ENCODE measurements around the gene TNFAIP1.

The TNFAIP1 gene

GRCh38 chr17:28333083-28333746 lies 2.3 kb upstream of the TNFAIP1 start:
- no peaks in the 10 kb centered on the region for H3K9me3 ChIP-seq (ENCODE audit: insufficient read depth, low read length, severe bottlenecking)
- H4K20me1 ChIP-seq (ENCODE audit: insufficient read depth, low read length): peaks cover 5% of the 10 kb centered on the region
- DNase-seq: no peak
- H2AFZ ChIP-seq (ENCODE audit: low read depth, low read length): no peak overlapping the region
- H3K4me3 ChIP-seq (ENCODE audit: low read depth in 1 of 2, low read length in 2 of 2): no peak overlapping the region
- peaks cover 26% of the 10 kb centered on the region for H3K36me3 ChIP-seq (ENCODE audit: insufficient read depth, low read length)
- H3K4me2 ChIP-seq (ENCODE audit: insufficient read depth, low read length): no peak overlapping the region
- H3K27me3 ChIP-seq (ENCODE audit: insufficient read depth, low read length, poor library complexity): no peaks in the 10 kb centered on the region
- ATAC-seq (ENCODE audit: insufficient read depth, low read depth): no peak
- no peak overlapping the region for H3K27ac ChIP-seq (ENCODE audit: low read length)
- peaks cover 45% of the 10 kb centered on the region for H3K4me1 ChIP-seq (ENCODE audit: insufficient read depth, low read length)
- TF ChIP-seq EZH2 (IDR thresholded peaks at IDR 0.05; ENCODE audit: borderline replicate concordance, low read depth, low read length, severe bottlenecking): no peak
- TF ChIP-seq CTCF (IDR thresholded peaks at IDR 0.05; ENCODE audit: borderline replicate concordance, extremely low read depth, low read length, poor library complexity, severe bottlenecking): no peak
- peaks cover 50% of the 10 kb centered on the region for H3K79me2 ChIP-seq (ENCODE audit: insufficient read depth, low read length)
- H3K9ac ChIP-seq (ENCODE audit: low read depth, low read length): no peak overlapping the region

GRCh38 chr17:28334171-28334570 lies 1.4 kb upstream of the TNFAIP1 start:
- no peak for ATAC-seq (ENCODE audit: insufficient read depth, low read depth)
- H3K4me3 ChIP-seq (ENCODE audit: low read depth in 1 of 2, low read length in 2 of 2): peak overlapping the region; percentile 80 to 91
- peak overlapping the region; percentile 66 for H3K9ac ChIP-seq (ENCODE audit: low read depth, low read length)
- H3K9me3 ChIP-seq (ENCODE audit: insufficient read depth, low read length, severe bottlenecking): no peaks in the 10 kb centered on the region
- H3K4me1 ChIP-seq (ENCODE audit: insufficient read depth, low read length): peaks cover 45% of the 10 kb centered on the region
- peaks cover 18% of the 10 kb centered on the region for H3K36me3 ChIP-seq (ENCODE audit: insufficient read depth, low read length)
- TF ChIP-seq EZH2 (IDR thresholded peaks at IDR 0.05; ENCODE audit: borderline replicate concordance, low read depth, low read length, severe bottlenecking) (no peak), CTCF (IDR thresholded peaks at IDR 0.05; ENCODE audit: borderline replicate concordance, extremely low read depth, low read length, poor library complexity, severe bottlenecking) (no peak)
- H3K27ac ChIP-seq (ENCODE audit: low read length): peak overlapping the region; percentile 54; the same call in 1 of the 2 replicates
- H3K27me3 ChIP-seq (ENCODE audit: insufficient read depth, low read length, poor library complexity): no peaks in the 10 kb centered on the region
- H4K20me1 ChIP-seq (ENCODE audit: insufficient read depth, low read length): peaks cover 3% of the 10 kb centered on the region
- H2AFZ ChIP-seq (ENCODE audit: low read depth, low read length): no peak overlapping the region
- H3K79me2 ChIP-seq (ENCODE audit: insufficient read depth, low read length): peaks cover 57% of the 10 kb centered on the region
- no peak for DNase-seq
- peak overlapping the region; percentile 95 for H3K4me2 ChIP-seq (ENCODE audit: insufficient read depth, low read length)

- peaks cover 61% of the 10 kb centered on the region for H3K79me2 ChIP-seq (ENCODE audit: insufficient read depth, low read length)
- H4K20me1 ChIP-seq (ENCODE audit: insufficient read depth, low read length): no peaks in the 10 kb centered on the region; the same call in none of the 2 replicates
- peak overlapping the region; percentile 54 for H3K27ac ChIP-seq (ENCODE audit: low read length)
These were observed 828 bp upstream of the TNFAIP1 start for GRCh38 chr17:28334666-28335200.

More at GRCh38 chr17:28334666-28335200, 828 bp upstream of the TNFAIP1 start:
- H3K27me3 ChIP-seq (ENCODE audit: insufficient read depth, low read length, poor library complexity): no peaks in the 10 kb centered on the region
- H3K36me3 ChIP-seq (ENCODE audit: insufficient read depth, low read length): peaks cover 18% of the 10 kb centered on the region
- peaks cover 45% of the 10 kb centered on the region for H3K4me1 ChIP-seq (ENCODE audit: insufficient read depth, low read length)
- peak overlapping the region; percentile 95 for H3K4me2 ChIP-seq (ENCODE audit: insufficient read depth, low read length)
- TF ChIP-seq CTCF (IDR thresholded peaks at IDR 0.05; ENCODE audit: borderline replicate concordance, extremely low read depth, low read length, poor library complexity, severe bottlenecking) (no peak), EZH2 (IDR thresholded peaks at IDR 0.05; ENCODE audit: borderline replicate concordance, low read depth, low read length, severe bottlenecking) (no peak)
- ATAC-seq (ENCODE audit: insufficient read depth, low read depth) (no peak), DNase-seq (no peak)
- H3K9ac ChIP-seq (ENCODE audit: low read depth, low read length): peak overlapping the region; percentile 66
- H2AFZ ChIP-seq (ENCODE audit: low read depth, low read length): peak overlapping the region; percentile 85
- H3K4me3 ChIP-seq (ENCODE audit: low read depth in 1 of 2, low read length in 2 of 2): peak overlapping the region; percentile 80 to 91
- H3K9me3 ChIP-seq (ENCODE audit: insufficient read depth, low read length, severe bottlenecking): no peaks in the 10 kb centered on the region
